ENCODE measurements around the gene VCP. TPM values are rescaled to one million over a fixed set of nuclear protein-coding genes. Genes with fewer than 3 reads are reported as not detected.

VCP gene
- polyA plus RNA-seq, 1 experiment = 386 TPM

- no peak for TF ChIP-seq CTCF (IDR thresholded peaks at IDR 0.05; ENCODE audit: low read depth, low read length)
- H3K9me3 ChIP-seq (ENCODE audit: control insufficient read depth, insufficient read depth, low read length) = no peaks in the 10 kb centered on the region
- POLR2A ChIA-PET = interaction anchor here (2.4 kb wide), 1 partner anchor 17 kb away, joined by 12 read pairs; the partner anchor contains the start of gene VCP
- H3K27me3 ChIP-seq (ENCODE audit: control insufficient read depth, insufficient read depth, low read length) = no peaks in the 10 kb centered on the region
- DNase-seq (ENCODE audit: low read depth, low spot score) = no peak
- CTCF ChIA-PET = interaction anchor here (1.4 kb wide), 1 partner anchor 155 kb away, joined by 4 read pairs; no protein-coding TSS in a partner anchor
- H3K27ac ChIP-seq (ENCODE audit: low read depth, low read length) = no peak overlapping the region
- no peak overlapping the region for H3K4me3 ChIP-seq (ENCODE audit: low read depth, low read length)
These were observed 18.1 kb downstream of the VCP start for GRCh38 chr9:35054185-35054835.

GRCh38 chr9:35051069-35051967 lies 21.1 kb downstream of the VCP start:
- Histone ChIP-seq H3K27ac (ENCODE audit: low read depth, low read length) (peak overlapping the region; percentile 31), H3K9me3 (ENCODE audit: control insufficient read depth, insufficient read depth, low read length) (no peaks in the 10 kb centered on the region), H3K27me3 (ENCODE audit: control insufficient read depth, insufficient read depth, low read length) (no peaks in the 10 kb centered on the region), H3K4me3 (ENCODE audit: low read depth, low read length) (no peak overlapping the region)
- CTCF ChIA-PET = interaction anchor here (0.6 to 3.3 kb wide), 29 partner anchors 8 to 435 kb away, joined by 3 to 76 read pairs (median 5); partner anchors contain the start of genes FANCG, PIGO and VCP
- TF ChIP-seq CTCF (IDR thresholded peaks at IDR 0.05; ENCODE audit: low read depth, low read length) = peak; percentile 75
- POLR2A ChIA-PET = interaction anchor here (0.5 to 2.0 kb wide), 5 partner anchors 8 to 427 kb away, joined by 3 to 11 read pairs (median 4); partner anchors contain the start of gene VCP
- DNase-seq (ENCODE audit: low read depth, low spot score) = no peak

GRCh38 chr9:35048511-35048910 lies 23.9 kb downstream of the VCP start:
- no peaks in the 10 kb centered on the region for H3K27me3 ChIP-seq (ENCODE audit: control insufficient read depth, insufficient read depth, low read length)
- no peak for DNase-seq (ENCODE audit: low read depth, low spot score)
- CTCF ChIA-PET = interaction anchor here (1.4 kb wide), 1 partner anchor 149 kb away, joined by 5 read pairs; no protein-coding TSS in a partner anchor
- H3K27ac ChIP-seq (ENCODE audit: low read depth, low read length) = no peak overlapping the region
- TF ChIP-seq CTCF (IDR thresholded peaks at IDR 0.05; ENCODE audit: low read depth, low read length) = no peak
- no peaks in the 10 kb centered on the region for H3K9me3 ChIP-seq (ENCODE audit: control insufficient read depth, insufficient read depth, low read length)
- POLR2A ChIA-PET = no interaction called here
- H3K4me3 ChIP-seq (ENCODE audit: low read depth, low read length) = no peak overlapping the region

- no peak overlapping the region for H3K27ac ChIP-seq (ENCODE audit: low read depth, low read length)
- ChIA-PET POLR2A (interaction anchor here (1.1 kb wide), 2 partner anchors 8 to 28 kb away, joined by 3 to 7 read pairs; partner anchors contain the start of gene VCP), CTCF (interaction anchor here (0.6 to 3.8 kb wide), 4 partner anchors 8 to 399 kb away, joined by 3 to 20 read pairs (median 8); no protein-coding TSS in a partner anchor)
- no peak overlapping the region for H3K4me3 ChIP-seq (ENCODE audit: low read depth, low read length)
- no peak for TF ChIP-seq CTCF (IDR thresholded peaks at IDR 0.05; ENCODE audit: low read depth, low read length)
- H3K9me3 ChIP-seq (ENCODE audit: control insufficient read depth, insufficient read depth, low read length) = no peaks in the 10 kb centered on the region
- DNase-seq (ENCODE audit: low read depth, low spot score) = no peak
- H3K27me3 ChIP-seq (ENCODE audit: control insufficient read depth, insufficient read depth, low read length) = no peaks in the 10 kb centered on the region
These were observed 28.4 kb downstream of the VCP start for GRCh38 chr9:35044071-35044470.
